ENCODE results near the gene NLRP4.

Gene NLRP4

DNA sequence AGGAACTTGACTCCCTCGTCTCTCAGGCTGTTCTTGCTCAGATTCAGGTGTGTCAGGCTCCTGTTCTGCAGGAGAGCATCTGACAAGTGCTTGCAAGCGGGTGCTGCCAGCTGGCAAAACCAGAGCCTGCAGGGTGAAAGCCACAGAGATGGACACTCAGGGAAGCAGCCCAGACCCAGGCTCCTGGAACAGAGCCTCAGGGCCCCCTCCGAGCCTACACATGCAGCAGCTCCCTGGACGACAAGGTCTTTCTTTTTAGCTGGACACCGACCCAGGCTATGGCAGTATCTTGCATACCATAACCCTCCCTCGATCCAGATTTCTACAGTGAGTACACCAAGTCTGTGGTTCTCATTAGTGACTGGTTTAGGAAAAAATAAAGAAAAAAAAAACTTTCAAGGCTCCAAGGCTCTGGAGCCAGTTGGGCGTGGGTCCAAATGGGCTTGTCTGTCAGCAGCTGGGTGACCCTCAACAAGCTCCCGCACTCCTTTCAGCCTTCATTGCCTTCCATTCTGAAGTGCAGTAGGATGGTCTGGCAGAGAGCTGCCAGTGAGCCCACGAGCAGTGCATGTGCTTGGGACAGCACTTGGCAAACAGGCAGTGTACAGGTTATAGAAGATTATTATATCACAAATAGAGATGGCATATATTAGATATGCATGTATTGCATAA lies 65.9 kb downstream of the NLRP4 start:
- TF ChIP-seq, protein P1, sequence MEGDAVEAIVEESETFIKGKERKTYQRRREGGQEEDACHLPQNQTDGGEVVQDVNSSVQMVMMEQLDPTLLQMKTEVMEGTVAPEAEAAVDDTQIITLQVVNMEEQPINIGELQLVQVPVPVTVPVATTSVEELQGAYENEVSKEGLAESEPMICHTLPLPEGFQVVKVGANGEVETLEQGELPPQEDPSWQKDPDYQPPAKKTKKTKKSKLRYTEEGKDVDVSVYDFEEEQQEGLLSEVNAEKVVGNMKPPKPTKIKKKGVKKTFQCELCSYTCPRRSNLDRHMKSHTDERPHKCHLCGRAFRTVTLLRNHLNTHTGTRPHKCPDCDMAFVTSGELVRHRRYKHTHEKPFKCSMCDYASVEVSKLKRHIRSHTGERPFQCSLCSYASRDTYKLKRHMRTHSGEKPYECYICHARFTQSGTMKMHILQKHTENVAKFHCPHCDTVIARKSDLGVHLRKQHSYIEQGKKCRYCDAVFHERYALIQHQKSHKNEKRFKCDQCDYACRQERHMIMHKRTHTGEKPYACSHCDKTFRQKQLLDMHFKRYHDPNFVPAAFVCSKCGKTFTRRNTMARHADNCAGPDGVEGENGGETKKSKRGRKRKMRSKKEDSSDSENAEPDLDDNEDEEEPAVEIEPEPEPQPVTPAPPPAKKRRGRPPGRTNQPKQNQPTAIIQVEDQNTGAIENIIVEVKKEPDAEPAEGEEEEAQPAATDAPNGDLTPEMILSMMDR (IDR thresholded peaks at IDR 0.05; ENCODE audit: control extremely low read depth, extremely low read depth, low read depth, missing control alignments): no peak
- no peak for DNase-seq (ENCODE audit: extremely low spot score)
- CTCF ChIA-PET: interaction anchor here (1.8 kb wide), 1 partner anchor 10 kb away, joined by 3 read pairs; no protein-coding TSS in a partner anchor
- POLR2A ChIA-PET: no interaction called here

DNA sequence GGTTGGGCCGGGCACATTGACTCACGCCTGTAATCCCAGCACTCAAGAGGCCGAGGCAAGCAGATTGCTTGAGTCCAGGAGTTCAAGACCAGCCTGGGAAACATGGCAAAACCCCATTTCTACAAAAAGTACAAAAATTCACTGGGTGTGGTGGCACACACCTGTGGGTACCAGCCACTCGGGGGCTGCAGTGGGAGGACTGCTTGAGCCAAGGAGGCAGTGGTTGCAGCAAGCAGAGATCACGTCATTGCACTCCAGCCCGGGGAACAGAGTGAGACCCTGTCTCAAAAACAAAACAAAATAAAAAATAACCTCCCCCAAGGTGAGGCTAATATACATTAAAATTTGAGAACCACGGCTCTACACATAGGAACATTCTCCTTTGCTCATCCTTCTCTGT lies 70.9 kb downstream of the NLRP4 start:
- DNase-seq (ENCODE audit: extremely low spot score): no peak
- CTCF ChIA-PET: no interaction called here
- TF ChIP-seq, protein P1 (IDR thresholded peaks at IDR 0.05; ENCODE audit: control extremely low read depth, extremely low read depth, low read depth, missing control alignments): no peak
- POLR2A ChIA-PET: no interaction called here

DNA sequence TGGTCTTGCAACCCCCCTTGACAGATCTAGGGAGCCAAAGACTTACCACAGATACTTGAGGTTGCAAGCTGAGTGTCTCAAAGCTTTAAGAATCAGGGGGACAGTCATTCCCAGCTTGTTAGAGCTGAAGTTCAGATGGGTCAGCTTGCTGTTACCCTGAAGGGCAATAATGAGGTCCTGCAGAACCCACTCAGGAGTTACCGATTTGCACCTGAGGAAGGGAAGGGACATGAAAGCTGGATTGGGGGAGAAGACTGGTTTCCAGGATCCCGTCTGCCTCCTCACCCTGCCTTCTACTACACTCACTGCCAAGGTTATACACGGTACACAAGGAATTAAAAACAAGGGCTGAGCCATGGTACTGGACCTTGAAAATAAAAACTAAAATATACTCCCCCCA lies 71.4 kb downstream of the NLRP4 start:
- POLR2A ChIA-PET: no interaction called here
- TF ChIP-seq, protein P1 (IDR thresholded peaks at IDR 0.05; ENCODE audit: control extremely low read depth, extremely low read depth, low read depth, missing control alignments): no peak
- no peak for DNase-seq (ENCODE audit: extremely low spot score)
- CTCF ChIA-PET: no interaction called here

- CTCF ChIA-PET: no interaction called here
- POLR2A ChIA-PET: no interaction called here
- no peak for DNase-seq (ENCODE audit: extremely low spot score)
- TF ChIP-seq, protein P1 (IDR thresholded peaks at IDR 0.05; ENCODE audit: control extremely low read depth, extremely low read depth, low read depth, missing control alignments): no peak
Observed at GRCh38 chr19:55909801-55910200, 73.5 kb downstream of the NLRP4 start.

DNA sequence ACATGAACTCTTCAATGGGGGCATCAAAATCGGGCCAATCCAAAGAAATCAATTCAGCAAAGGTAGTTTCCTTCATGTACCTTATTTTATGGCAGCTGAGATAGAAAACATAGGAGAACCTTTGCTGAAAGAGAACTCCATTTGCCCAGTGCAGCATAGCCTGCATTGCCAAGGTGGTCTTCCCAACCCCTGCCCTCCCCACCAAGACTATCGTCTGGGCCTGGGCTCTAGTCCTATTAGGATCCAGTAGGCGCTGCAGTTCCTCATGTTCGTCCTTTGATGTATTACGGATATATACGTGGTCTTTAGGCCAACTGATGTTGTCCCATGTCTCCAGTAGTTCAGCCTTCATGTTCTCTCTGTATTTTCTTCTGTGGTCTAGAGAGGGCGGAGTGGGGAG lies 76.6 kb downstream of the NLRP4 start:
- ChIA-PET CTCF (interaction anchor here (1.3 kb wide), 1 partner anchor 12 kb away, joined by 3 read pairs; no protein-coding TSS in a partner anchor), POLR2A (no interaction called here)

DNA sequence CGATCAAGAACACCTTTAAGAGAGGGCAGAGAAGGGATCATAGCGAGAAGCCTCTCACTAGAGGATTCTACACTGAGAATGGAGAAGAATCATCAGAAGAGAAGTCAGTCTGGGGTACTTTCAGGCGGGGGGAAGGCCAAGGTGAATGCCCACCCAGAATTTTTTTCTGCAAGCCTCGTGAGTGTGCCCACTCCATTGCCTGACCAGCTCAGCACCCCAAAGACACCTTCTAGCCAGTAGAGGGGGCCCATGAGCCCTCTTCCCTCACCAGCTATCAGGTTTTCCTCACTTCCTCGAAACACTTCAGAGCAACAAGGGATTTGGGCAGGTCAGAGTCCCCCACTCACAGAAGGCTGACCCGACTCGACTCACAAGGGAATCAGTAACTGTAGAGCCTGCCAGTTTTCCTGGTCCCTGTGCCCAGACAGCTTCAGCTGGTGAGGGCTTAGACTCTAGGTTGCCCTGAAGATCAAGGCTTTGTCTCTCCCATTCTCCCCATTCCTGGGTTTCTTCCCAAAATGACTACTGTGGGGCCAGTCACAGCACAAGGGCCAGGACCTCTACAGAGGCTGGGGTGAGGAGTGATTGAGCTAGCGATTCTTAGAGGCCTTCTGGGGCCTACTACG lies 77.4 kb downstream of the NLRP4 start:
- ChIA-PET POLR2A (no interaction called here), CTCF (no interaction called here)
- TF ChIP-seq, protein P1 (IDR thresholded peaks at IDR 0.05; ENCODE audit: control extremely low read depth, extremely low read depth, low read depth, missing control alignments): no peak
- DNase-seq (ENCODE audit: extremely low spot score): no peak

More for the DNA sequence above, 76.6 kb downstream of the NLRP4 start:
- no peak for DNase-seq (ENCODE audit: extremely low spot score)
- TF ChIP-seq, protein P1 (IDR thresholded peaks at IDR 0.05; ENCODE audit: control extremely low read depth, extremely low read depth, low read depth, missing control alignments): no peak

Data from GM10248 (cell line).